ENCODE measurements around the gene CD38. TPM values are rescaled to one million over a fixed set of nuclear protein-coding genes. Genes with fewer than 3 reads are reported as not detected.

CD38 gene
- total and polyA plus RNA-seq, 4 donors, result 3.2 to 9.4 (median 5.3) TPM

- H3K36me3 ChIP-seq (ENCODE audit: control insufficient read depth in 4 of 4, insufficient read depth in 3 of 4, low read depth in 1 of 4, low read length in 3 of 4), result no peaks in the 10 kb centered on the region
- WGBS, result 57% methylated on average over 3 of the region's 3 CpGs
- H3K9ac ChIP-seq (ENCODE audit: low read depth in 1 of 2, low read length in 2 of 2), result no peak overlapping the region
- no peaks in the 10 kb centered on the region for H3K4me1 ChIP-seq (ENCODE audit: control insufficient read depth in 4 of 4, insufficient read depth in 4 of 4, low read length in 3 of 4)
- TF ChIP-seq MAX (IDR thresholded peaks at IDR 0.05), result no peak
- TF ChIP-seq GABPA (IDR thresholded peaks at IDR 0.05 in 1 of 2, conservative IDR thresholded peaks at IDR 0.05 in 1 of 2), result no peak
- TF ChIP-seq YY1 (IDR thresholded peaks at IDR 0.05), result no peak
- no peak for TF ChIP-seq ZBTB33 (IDR thresholded peaks at IDR 0.05)
- no peak for TF ChIP-seq HNF4A (conservative IDR thresholded peaks at IDR 0.05)
- TF ChIP-seq RAD21 (IDR thresholded peaks at IDR 0.05), result no peak
- TF ChIP-seq JUND (IDR thresholded peaks at IDR 0.05), result no peak
- no peak for TF ChIP-seq CTCF (IDR thresholded peaks at IDR 0.05; ENCODE audit: low read depth, low read length, missing input control)
- TF ChIP-seq ATF3 (IDR thresholded peaks at IDR 0.05), result no peak
- TF ChIP-seq EGR1 (IDR thresholded peaks at IDR 0.05; ENCODE audit: low read depth in 2 of 2), result no peak
- no peak for TF ChIP-seq REST (IDR thresholded peaks at IDR 0.05)
- TF ChIP-seq RXRA (IDR thresholded peaks at IDR 0.05), result no peak
- TF ChIP-seq FOXA1 (IDR thresholded peaks at IDR 0.05), result no peak
- TF ChIP-seq HNF4G (IDR thresholded peaks at IDR 0.05), result no peak
- no peak for TF ChIP-seq SP1 (IDR thresholded peaks at IDR 0.05)
- no peak for TF ChIP-seq TAF1 (conservative IDR thresholded peaks at IDR 0.05)
- TF ChIP-seq FOXA2 (IDR thresholded peaks at IDR 0.05), result no peak
- no peak for TF ChIP-seq NR2F2 (IDR thresholded peaks at IDR 0.05)
- no peaks in the 10 kb centered on the region for H3K27me3 ChIP-seq (ENCODE audit: control insufficient read depth in 4 of 4, insufficient read depth in 4 of 4, low read length in 3 of 4)
- peaks cover 0 to 9% (median under 1%) of the 10 kb centered on the region in 4 donors for H3K9me3 ChIP-seq (ENCODE audit: control insufficient read depth in 4 of 4, low read length in 3 of 4)
- no peak overlapping the region for H3K4me3 ChIP-seq (ENCODE audit: low read depth in 1 of 3, low read length in 3 of 3)
- DNase-seq (ENCODE audit: low spot score), result no peak
- no peak overlapping the region for H3K27ac ChIP-seq (ENCODE audit: low read depth in 1 of 2, low read length in 2 of 2)
Measured at GRCh38 chr4:15881820-15882219, 103.7 kb downstream of the CD38 start.
